NCI-H1092 treated with DMSO at 0.1 percent for 48 hours (cell line): Measurements from ENCODE around the gene MVB12B.

Experiments
- DNase-seq: peaks from one replicate; lab custom pipeline; 2025; lab: John Stamatoyannopoulos, UW

MVB12B gene

GRCh38 chr9:126504977-126505455 is 178.4 kb downstream of the MVB12B start:
- DNase-seq: no peak

- DNase-seq: no peak
Measured at GRCh38 chr9:126505697-126506346, 179.2 kb downstream of the MVB12B start.

GRCh38 chr9:126506361-126507317 is 180.0 kb downstream of the MVB12B start:
- DNase-seq: no peak

GRCh38 chr9:126507318-126508109 is 180.9 kb downstream of the MVB12B start:
- no peak for DNase-seq

GRCh38 chr9:126508171-126508591 is 181.6 kb downstream of the MVB12B start:
- DNase-seq: no peak

- no peak for DNase-seq
Measured at GRCh38 chr9:126508928-126509327, 182.3 kb downstream of the MVB12B start.

- no peak for DNase-seq
Measured at GRCh38 chr9:126509718-126510117, 183.1 kb downstream of the MVB12B start.

- no peak for DNase-seq
Measured at GRCh38 chr9:126510564-126510963, 183.9 kb downstream of the MVB12B start.

GRCh38 chr9:126511411-126511810 is 184.8 kb downstream of the MVB12B start:
- no peak for DNase-seq

- no peak for DNase-seq
Measured at GRCh38 chr9:126513159-126514036, 186.8 kb downstream of the MVB12B start.

- DNase-seq: peak; percentile 51
Measured at GRCh38 chr9:126514037-126514821, 187.6 kb downstream of the MVB12B start.

- no peak for DNase-seq
Measured at GRCh38 chr9:126515001-126515872, 188.6 kb downstream of the MVB12B start.

- DNase-seq: no peak
Measured at GRCh38 chr9:126515873-126516505, 189.4 kb downstream of the MVB12B start.

- DNase-seq: no peak
Measured at GRCh38 chr9:126516561-126516935, 189.9 kb downstream of the MVB12B start.

GRCh38 chr9:126516936-126517832 is 190.6 kb downstream of the MVB12B start:
- peak; percentile 31 for DNase-seq

- no peak for DNase-seq
Measured at GRCh38 chr9:126517833-126518356, 191.3 kb downstream of the MVB12B start.

- no peak for DNase-seq
Measured at GRCh38 chr9:126518763-126519162, 192.1 kb downstream of the MVB12B start.
